ENCODE results near the gene SCAF8.
"Not testable (repeated sequence)": the region's sequence is repeated elsewhere in the genome, so short reads cannot be mapped to it uniquely, and the experiment has no call there.

Gene SCAF8

DNA sequence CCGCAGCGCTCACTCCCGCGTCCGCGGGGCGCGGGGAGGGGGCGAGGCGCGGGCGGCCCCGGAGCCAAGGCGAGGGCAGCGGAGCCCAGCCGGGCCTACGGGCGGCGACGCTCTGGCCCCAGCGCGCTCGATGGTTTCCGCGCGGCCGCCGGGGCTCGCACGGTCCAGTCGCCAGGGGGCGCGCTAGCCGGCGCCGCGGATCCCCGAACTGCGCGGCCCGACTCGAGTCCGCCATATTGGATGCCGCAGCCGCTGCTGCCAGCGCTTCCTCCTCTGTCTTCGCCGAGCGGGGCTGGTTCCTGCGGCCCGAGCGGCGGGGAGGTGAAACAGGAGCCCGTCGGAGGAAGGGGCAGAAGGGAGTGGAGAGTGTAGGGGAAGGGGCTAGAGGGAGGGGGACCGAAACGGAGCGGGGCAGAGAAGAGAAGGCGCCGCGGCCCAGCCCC, at the start of gene SCAF8:
SCAF8 (plus strand) TSS at position 234 of the 443 bp plus-strand sequence. CDS start 485 bp downstream, outside the sequence.
- DNase-seq = peak; percentile 73

- peak; percentile 22 for DNase-seq
Measured at GRCh38 chr6:154683756-154684523, 49.3 kb upstream of the SCAF8 start.

DNA sequence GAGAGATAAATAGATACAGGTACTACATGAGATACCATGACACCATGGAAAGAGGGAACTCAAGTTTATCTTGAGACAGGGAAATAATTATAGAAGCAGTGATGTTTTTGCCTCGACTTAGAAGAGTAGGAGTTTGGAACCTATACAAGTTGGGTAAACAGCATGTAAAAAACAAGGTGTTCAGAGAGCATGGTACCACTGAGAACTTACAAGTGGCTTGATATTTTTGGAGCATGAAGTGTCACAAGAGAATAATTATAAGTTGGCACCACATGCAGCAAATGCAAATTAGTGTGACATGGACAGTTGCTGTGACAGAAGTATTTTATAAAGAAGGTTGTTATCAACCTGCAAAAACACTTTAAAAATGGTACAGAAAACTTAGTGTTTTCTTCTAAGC, 47.1 kb upstream of the SCAF8 start:
- DNase-seq = no peak

- DNase-seq = no peak
Measured at GRCh38 chr6:154689493-154690255, 43.5 kb upstream of the SCAF8 start.

DNA sequence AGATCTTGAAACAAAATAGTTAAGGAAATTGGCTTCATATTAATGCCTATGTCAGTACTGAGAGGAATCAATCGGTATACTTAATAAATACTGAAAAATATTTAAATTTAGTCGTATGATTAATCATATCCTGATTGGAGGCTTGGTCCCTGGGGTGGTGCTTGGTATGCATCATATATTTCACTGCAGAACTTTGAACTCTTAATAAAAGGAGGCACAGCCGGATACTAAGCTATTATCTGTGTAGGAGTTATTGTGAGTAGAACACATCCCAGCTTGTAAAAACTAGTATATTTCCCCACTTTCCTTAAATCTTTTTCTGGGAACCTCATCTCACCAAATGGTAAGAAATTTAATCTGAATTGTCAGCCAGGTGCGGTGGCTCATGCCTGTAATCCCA, 42.4 kb upstream of the SCAF8 start:
- DNase-seq = no peak

- DNase-seq = no peak
Measured at GRCh38 chr6:154696661-154697060, 36.6 kb upstream of the SCAF8 start.

DNA sequence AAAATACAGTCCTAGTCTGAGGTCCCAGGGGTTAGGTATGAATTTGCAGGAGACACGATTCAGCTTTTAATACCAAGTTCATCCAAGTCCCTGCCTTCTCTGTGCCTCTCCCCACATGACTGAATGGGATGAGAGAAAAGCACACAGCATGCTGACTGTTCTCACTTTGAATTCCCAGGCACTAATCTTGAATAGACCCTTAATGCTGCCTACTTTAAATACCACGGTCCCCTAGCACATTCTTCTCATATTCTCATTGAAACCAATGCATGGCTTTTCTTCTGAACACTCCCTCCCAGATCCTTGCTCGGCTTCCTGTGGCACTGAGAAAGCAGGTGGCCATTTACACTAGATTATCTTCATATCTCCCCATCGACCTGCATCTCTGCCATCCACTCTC, 30.1 kb upstream of the SCAF8 start:
- no peak for DNase-seq

DNA sequence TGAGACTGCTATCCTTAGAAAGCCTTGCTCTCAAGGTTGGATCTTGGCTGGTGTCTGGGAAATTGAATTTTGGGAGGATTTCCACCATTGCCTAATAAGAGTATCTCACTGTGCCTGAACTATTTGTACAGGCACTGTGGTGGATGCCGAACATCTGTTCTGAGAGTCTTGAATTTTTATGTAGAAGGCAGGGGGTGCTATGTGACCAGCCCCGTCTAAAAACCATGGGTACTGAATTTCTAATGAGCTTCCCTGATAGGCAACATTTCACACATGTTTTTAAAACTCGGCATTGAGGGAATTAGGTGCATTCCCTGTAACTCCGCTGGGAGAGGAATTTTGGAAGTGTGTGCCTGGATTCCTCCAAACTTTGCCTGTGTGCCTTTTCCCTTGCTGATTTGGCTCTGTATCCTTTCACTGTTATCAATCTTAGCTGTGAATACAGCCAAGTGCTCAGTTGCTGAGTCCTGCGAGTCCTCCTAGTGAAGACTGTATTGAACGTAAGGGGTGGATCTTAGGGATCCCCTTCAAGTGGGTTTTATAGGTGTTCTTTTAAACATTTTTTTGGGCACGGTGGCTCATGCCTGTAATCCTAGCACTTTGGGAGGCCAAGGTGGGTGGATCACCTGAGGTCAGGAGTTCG, 27.6 kb upstream of the SCAF8 start:
- DNase-seq = no peak

DNA sequence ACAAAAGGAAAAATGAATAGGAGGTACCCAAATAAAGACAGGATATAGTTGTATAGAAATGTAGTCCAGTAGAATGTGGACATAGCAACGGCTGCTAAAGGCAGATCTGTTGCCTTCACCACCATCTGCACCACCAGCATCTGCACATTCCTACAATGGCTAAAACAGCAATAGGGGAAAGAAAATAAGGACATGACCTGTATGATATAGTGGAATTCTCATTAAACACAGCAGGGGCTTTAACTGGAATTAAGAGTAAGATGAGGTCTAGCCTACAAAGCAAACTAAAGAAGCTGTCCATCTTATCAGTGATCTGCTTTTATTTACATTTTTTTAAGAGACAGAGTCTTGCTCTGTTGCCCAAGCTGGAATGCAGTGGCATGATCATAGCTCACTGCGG, 26.8 kb upstream of the SCAF8 start:
- DNase-seq = no peak

- DNase-seq = no peak
Measured at GRCh38 chr6:154709621-154710020, 23.6 kb upstream of the SCAF8 start.

DNA sequence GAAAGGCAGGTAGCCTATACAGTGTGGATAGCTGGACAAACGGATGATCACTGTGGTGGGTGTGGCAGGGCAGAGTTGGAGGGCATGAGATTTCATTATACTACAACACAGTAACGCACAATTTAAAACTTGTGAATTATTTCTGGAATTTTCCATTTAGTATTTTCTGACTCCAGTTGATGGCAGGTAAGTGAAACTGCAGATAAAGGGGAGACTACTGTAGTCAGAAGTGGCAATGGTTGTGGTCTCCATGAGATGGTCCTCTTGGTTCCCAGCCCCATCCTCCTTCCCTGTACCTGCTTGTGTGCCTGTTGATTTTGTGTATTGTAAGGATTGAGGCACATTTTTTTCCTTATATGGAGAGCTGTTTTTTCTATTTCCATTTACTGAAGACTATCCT, 22.5 kb upstream of the SCAF8 start:
- no peak for DNase-seq

- no peak for DNase-seq
Measured at GRCh38 chr6:154715446-154715845, 17.8 kb upstream of the SCAF8 start.

DNA sequence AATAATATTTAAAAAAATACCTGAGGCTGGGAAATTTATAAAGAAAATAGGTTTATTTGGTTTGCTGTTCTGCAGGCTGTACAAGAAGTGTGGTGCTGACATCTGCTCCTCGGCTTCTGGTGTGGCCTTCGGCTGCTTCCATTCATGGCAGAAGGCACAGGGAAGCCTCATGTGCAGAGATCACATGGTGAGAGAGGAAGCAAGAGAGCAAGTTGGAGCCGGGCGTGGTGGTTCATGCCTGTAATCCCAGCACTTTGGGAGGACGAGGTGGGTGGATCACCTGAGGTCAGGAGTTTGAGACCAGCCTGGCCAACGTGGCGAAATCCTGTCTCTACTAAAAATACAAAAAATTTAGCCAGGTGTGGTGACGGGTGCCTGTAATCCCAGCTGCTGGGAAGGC, 16.9 kb upstream of the SCAF8 start:
- DNase-seq = not testable (repeated sequence)

DNA sequence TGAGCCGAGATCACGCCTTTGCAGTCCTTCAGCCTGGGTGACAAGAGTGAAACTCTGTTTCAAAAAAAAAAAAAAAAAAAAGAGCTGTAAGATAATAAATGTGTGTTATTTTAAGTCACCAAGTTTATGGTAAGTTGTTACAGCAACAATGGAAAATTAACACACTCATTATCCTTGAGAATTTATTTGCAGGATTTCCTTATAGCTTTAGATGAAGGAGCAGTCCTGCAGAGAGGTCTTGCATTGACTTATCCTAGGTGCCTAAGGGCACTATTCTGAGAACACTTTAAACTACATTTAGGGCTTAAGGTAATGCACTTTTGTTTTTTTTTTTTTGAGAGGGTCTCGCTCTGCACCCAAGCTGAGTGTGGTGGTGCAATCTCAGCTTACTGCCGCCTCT, 13.8 kb upstream of the SCAF8 start:
- DNase-seq = no peak

GRCh38 chr6:154719854-154720253, 13.4 kb upstream of the SCAF8 start:
- DNase-seq = no peak

GRCh38 chr6:154721460-154721859, 11.8 kb upstream of the SCAF8 start:
- DNase-seq = peak; percentile 88

DNA sequence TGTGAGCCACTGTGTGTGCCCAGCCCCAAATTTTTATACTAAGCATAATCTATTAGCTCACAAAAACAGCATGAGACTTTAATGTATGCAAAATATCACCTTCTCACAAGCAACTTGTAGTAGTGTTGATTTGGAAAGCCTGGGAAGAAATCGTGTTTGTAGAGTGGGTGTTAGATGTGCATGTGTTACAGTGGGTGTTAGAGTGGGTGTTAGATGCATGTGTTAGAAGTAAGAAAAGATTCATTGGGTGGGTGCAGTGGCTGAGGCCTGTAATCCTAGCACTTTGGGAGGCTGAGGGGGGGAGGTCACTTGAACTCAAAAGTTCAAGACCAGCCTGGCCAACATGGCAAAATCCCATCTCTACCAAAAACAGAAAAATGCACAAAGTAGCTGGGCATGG, 6.3 kb upstream of the SCAF8 start:
- DNase-seq = no peak

GRCh38 chr6:154731296-154732218, 1.7 kb upstream of the SCAF8 start:
- DNase-seq = no peak

GRCh38 chr6:154732538-154733182, 556 bp upstream of the SCAF8 start:
- DNase-seq = no peak

- peak; percentile 99 for DNase-seq
Measured at GRCh38 chr6:154733626-154734382, 588 bp downstream of the SCAF8 start.

GRCh38 chr6:154736618-154737259, 3.5 kb downstream of the SCAF8 start:
- DNase-seq = no peak
